Gastroesophageal sphincter (tissue), 4 donors: ENCODE data around the gene CAV1. TPM values are rescaled to one million over a fixed set of nuclear protein-coding genes. Genes with fewer than 3 reads are reported as not detected.
"Not testable (repeated sequence)": the region's sequence is repeated elsewhere in the genome, so short reads cannot be mapped to it uniquely, and the experiment has no call there.

Experiments
- ATAC-seq: fragments of 150-250 bp; one replicate; pipeline ENCODE4 v1.9.1; 2016; ENCODE audit warnings: mild to moderate bottlenecking, moderate library complexity
- H3K27ac ChIP-seq, 4 donors: fragments of 200-600 bp; sonication (generic) in 3 of 4; 1 replicate in 3 of 4; 2 replicates in 1 of 4; pipeline ENCODE4 v1.5.1; 2016 to 2019
- H3K27me3 ChIP-seq: fragments of 200-600 bp; sonication (generic); one replicate; pipeline ENCODE4 v1.5.1; 2019
- H3K36me3 ChIP-seq, 2 donors: fragments of 200-600 bp; sonication (generic); one replicate each; pipeline ENCODE4 v1.5.1; 2019; ENCODE audit warnings: control low read depth in 1 of 2
- H3K4me1 ChIP-seq, 3 donors: fragments of 200-600 bp; sonication (generic); 1 replicate in 2 of 3; 2 replicates in 1 of 3; pipeline ENCODE4 v1.5.1; 2016 to 2019; ENCODE audit warnings: control low read depth in 2 of 3
- H3K4me3 ChIP-seq, 2 donors: fragments of 200-600 bp; sonication (generic); one replicate each; pipeline ENCODE4 v1.5.1; 2019; ENCODE audit warnings: mild to moderate bottlenecking in 1 of 2, moderate library complexity in 1 of 2
- H3K9me3 ChIP-seq, 3 donors: fragments of 200-600 bp; sonication (generic); one replicate each; pipeline ENCODE4 v1.5.1; 2017 to 2019; ENCODE audit warnings: control low read depth in 2 of 3
- EP300 ChIP-seq: sonication (generic); formaldehyde crosslinking; IDR thresholded peaks from one replicate; pipeline ENCODE4 v1.6.1; 2017; ENCODE audit warnings: antibody characterized with exemption, mild to moderate bottlenecking
- POLR2A ChIP-seq, 2 donors: fragments of 450-650 bp; IDR thresholded peaks; one replicate each; pipeline ENCODE4 v1.6.1; 2017; ENCODE audit warnings: antibody characterized with exemption in 2 of 2, mild to moderate bottlenecking in 2 of 2, moderate library complexity in 1 of 2
- POLR2AphosphoS5 ChIP-seq: sonication (generic); formaldehyde crosslinking; IDR thresholded peaks from one replicate; pipeline ENCODE4 v1.6.1; 2017; ENCODE audit warnings: antibody characterized with exemption
- WGBS, 2 donors: methylation state at CpG; one replicate each; pipeline ENCODE4 v1.1.5; 2018; ENCODE audit warnings: low coverage in 1 of 2; 5-methylcytosine and 5-hydroxymethylcytosine counted together
- total RNA-seq, 4 donors: library from RNA; depleted of rRNA; stranded (reverse); fragments of >200 nt; gene quantifications; one replicate each; pipeline ENCODE4 v1.1.0, GENCODE V29; 2016
- TF ChIP-seq, protein P1 (sequence below), 4 experiments: fragments of 200-600 bp in 2 of 4; fragments of 450-650 bp in 2 of 4; sonication (generic) in 1 of 4; IDR thresholded peaks; one replicate each; pipeline ENCODE4 v1.5.1; 2017 to 2019; ENCODE audit warnings: antibody characterized with exemption in 4 of 4, mild to moderate bottlenecking in 2 of 4, moderate library complexity in 2 of 4

The CAV1 gene, protein sequence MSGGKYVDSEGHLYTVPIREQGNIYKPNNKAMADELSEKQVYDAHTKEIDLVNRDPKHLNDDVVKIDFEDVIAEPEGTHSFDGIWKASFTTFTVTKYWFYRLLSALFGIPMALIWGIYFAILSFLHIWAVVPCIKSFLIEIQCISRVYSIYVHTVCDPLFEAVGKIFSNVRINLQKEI
- 100 to 1,000 TPM; 546 to 772 (median 602) TPM for total RNA-seq

DNA sequence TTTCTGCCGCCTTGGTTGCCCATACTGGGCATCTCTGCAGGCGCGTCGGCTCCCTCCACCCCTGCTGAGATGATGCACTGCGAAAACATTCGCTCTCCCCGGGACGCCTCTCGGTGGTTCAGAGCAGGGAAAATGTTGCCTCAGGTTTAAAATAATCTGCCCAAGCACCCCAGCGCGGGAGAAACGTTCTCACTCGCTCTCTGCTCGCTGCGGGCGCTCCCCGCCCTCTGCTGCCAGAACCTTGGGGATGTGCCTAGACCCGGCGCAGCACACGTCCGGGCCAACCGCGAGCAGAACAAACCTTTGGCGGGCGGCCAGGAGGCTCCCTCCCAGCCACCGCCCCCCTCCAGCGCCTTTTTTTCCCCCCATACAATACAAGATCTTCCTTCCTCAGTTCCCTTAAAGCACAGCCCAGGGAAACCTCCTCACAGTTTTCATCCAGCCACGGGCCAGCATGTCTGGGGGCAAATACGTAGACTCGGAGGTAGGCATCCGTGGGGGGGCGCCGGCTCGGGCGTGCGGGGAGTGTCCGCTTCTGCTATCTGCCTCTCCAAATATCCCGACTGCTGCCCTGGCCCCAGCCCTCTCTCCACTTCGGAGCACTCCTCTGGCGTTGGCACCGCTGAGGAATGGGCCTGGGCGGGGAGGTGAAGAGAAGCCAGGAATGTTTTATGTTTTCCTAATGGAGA is at the start of gene CAV1:
Gene CAV1 (plus strand): TSS at position 428 of the 689 bp plus-strand sequence. CDS start 27 bp downstream, at position 455.
- peak within 1 kb of the TSS; percentile 91 to 98 (median 95) for H3K27ac ChIP-seq
- TF ChIP-seq, protein P1, sequence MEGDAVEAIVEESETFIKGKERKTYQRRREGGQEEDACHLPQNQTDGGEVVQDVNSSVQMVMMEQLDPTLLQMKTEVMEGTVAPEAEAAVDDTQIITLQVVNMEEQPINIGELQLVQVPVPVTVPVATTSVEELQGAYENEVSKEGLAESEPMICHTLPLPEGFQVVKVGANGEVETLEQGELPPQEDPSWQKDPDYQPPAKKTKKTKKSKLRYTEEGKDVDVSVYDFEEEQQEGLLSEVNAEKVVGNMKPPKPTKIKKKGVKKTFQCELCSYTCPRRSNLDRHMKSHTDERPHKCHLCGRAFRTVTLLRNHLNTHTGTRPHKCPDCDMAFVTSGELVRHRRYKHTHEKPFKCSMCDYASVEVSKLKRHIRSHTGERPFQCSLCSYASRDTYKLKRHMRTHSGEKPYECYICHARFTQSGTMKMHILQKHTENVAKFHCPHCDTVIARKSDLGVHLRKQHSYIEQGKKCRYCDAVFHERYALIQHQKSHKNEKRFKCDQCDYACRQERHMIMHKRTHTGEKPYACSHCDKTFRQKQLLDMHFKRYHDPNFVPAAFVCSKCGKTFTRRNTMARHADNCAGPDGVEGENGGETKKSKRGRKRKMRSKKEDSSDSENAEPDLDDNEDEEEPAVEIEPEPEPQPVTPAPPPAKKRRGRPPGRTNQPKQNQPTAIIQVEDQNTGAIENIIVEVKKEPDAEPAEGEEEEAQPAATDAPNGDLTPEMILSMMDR (IDR thresholded peaks at IDR 0.05) = peak in 3 of 4 experiments; percentile 56 to 61 (median 56)
- no peak for TF ChIP-seq EP300
- peak; percentile 95 for TF ChIP-seq POLR2AphosphoS5
- TF ChIP-seq POLR2A (IDR thresholded peaks at IDR 0.05) = peak; percentile 59 to 72
- H3K27me3 ChIP-seq = no peaks in the 10 kb centered on the region
- peaks cover 0 to 9% of the 10 kb centered on the region in 2 donors for H3K36me3 ChIP-seq
- H3K4me3 ChIP-seq = peak within 1 kb of the TSS; percentile 68 to 75
- 0% methylated on average over 24 of the region's 42 CpGs; no CpG with 5 or more reads in 1 of the 2 donors for WGBS, 2 donors
- H3K9me3 ChIP-seq = no peaks in the 10 kb centered on the region
- H3K4me1 ChIP-seq = peaks cover 0 to 41% (median 0%) of the 10 kb centered on the region in 3 donors
- ATAC-seq = peak; percentile 87

DNA sequence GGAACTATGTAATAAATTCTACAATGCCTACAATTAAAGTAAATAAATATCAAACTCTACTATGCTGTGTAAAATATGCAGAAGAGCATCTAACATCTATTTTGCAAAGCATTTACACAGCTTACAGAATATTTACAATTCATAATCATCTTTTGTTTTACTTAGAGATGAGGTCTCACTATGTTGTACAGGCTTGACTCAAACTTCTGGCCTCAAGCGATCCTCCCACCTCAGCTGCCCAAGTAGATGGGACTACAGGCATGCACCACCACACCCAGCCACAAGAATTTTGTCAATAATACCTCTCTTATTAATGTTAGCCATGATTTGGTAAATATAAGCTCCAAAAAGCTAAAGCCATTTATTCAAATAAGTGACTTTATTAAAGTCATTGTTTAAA is 47.2 kb upstream of the CAV1 start:
- H3K9me3 ChIP-seq = no peaks in the 10 kb centered on the region
- ATAC-seq = no peak
- WGBS, 2 donors = 45 to 100% methylated on average over 1 of the region's 1 CpG
- TF ChIP-seq EP300 (no peak), POLR2AphosphoS5 (no peak), POLR2A (IDR thresholded peaks at IDR 0.05) (no peak)
- TF ChIP-seq, protein P1 (IDR thresholded peaks at IDR 0.05) = no peak
- no peaks in the 10 kb centered on the region for H3K36me3 ChIP-seq
- H3K27me3 ChIP-seq = no peaks in the 10 kb centered on the region
- no peak overlapping the region for H3K4me3 ChIP-seq
- H3K4me1 ChIP-seq = peaks cover 0 to 4% (median 0%) of the 10 kb centered on the region in 3 donors
- no peak overlapping the region for H3K27ac ChIP-seq

DNA sequence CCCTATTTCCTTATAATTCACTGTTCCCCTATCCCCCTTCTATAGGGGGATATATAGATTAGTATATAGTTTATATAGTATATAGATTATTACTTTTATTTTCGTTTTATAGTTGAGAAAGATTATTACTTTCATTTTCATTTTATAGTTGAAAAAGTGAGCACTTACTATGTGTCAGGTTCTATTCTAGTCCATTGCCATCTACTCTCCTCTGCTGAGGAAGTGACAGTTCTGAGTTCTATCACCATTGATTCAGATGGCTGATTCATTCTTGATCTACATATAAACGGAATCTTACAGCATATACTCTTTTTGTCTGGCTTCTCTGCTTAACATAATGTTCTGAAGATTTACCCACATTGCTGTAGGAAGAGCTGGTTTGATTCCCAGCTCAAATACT is 46.0 kb upstream of the CAV1 start:
- H3K27me3 ChIP-seq = no peaks in the 10 kb centered on the region

DNA sequence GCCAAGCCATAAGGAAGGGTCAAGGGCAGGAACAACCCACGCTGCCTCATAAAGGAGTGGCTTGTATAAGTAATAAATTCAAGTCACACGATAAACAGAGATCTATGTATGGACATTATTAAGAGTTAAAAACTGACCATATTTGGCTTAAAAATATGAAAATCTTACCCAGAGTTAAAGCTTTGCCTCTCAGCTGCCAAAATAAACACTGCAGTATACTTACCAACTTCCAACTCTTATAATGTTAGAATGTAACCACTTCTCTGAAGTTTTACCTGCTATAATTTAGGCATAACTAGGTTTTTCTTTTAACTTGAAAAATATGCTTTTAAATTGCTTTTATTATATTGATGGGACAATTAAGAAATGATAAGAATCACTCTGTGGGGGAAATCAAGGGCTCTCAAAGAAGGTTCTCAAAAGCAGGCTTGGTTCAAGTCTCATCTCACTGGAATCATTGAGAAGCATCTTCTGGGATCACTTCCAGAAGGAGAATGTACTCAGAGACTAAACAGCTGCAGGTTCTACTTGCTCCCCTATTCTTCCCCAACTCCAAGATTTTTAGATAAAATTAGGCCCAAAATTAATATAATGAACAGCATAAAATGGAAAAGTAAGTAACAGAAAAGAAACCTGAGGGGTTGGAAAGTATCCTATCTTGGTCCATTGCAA is 41.4 kb upstream of the CAV1 start:
- H3K9me3 ChIP-seq = no peaks in the 10 kb centered on the region
- H3K27me3 ChIP-seq = no peaks in the 10 kb centered on the region
- H3K27ac ChIP-seq = no peak overlapping the region
- no peaks in the 10 kb centered on the region for H3K36me3 ChIP-seq
- no peak overlapping the region for H3K4me3 ChIP-seq
- no peak for TF ChIP-seq POLR2A (IDR thresholded peaks at IDR 0.05)
- TF ChIP-seq EP300 = no peak
- TF ChIP-seq, protein P1 (IDR thresholded peaks at IDR 0.05) = no peak
- TF ChIP-seq POLR2AphosphoS5 = no peak
- ATAC-seq = no peak
- H3K4me1 ChIP-seq = no peaks in the 10 kb centered on the region
- WGBS, 2 donors = 72 to 83% methylated on average over 2 of the region's 2 CpGs

More for the DNA sequence above, 46.0 kb upstream of the CAV1 start:
- peaks cover 0 to 4% (median 0%) of the 10 kb centered on the region in 3 donors for H3K4me1 ChIP-seq
- no peak overlapping the region for H3K27ac ChIP-seq
- no peak overlapping the region for H3K4me3 ChIP-seq
- no peaks in the 10 kb centered on the region for H3K36me3 ChIP-seq
- no peak for ATAC-seq
- no peaks in the 10 kb centered on the region for H3K9me3 ChIP-seq
- 71 to 72% methylated on average over 1 to 2 of the region's 2 CpGs for WGBS, 2 donors
- no peak for TF ChIP-seq EP300
- TF ChIP-seq POLR2AphosphoS5 = no peak
- no peak for TF ChIP-seq POLR2A (IDR thresholded peaks at IDR 0.05)
- TF ChIP-seq, protein P1 (IDR thresholded peaks at IDR 0.05) = no peak

DNA sequence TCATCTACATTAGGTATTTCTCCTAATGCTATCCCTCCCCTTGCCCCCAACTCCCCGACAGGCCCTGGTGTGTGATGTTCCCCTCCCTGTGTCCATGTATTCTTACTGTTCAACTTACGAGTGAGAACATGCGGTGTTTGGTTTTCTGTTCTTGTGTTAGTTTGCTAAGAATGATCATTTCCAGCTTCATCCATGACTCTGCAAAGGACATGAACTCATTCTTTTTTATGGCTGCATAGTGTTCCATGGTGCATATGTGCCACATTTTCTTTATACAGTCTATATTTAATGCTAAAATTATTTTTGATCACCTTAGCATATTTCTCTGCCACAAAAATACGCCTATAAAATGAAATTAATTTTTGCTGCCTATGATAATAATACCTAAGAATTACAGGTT is 40.4 kb upstream of the CAV1 start:
- not testable (repeated sequence) for H3K9me3 ChIP-seq, ATAC-seq, H3K27ac ChIP-seq, H3K27me3 ChIP-seq, H3K4me1 ChIP-seq, H3K4me3 ChIP-seq, H3K36me3 ChIP-seq
- 96 to 97% methylated on average over 4 of the region's 4 CpGs for WGBS, 2 donors
